GM18520 (cell line): Measurements from ENCODE around the gene CHD3.
"Not testable (repeated sequence)": the region's sequence is repeated elsewhere in the genome, so short reads cannot be mapped to it uniquely, and the experiment has no call there.

Experiments
- ATAC-seq: cut with Tn5 transposase; IDR thresholded peaks from one replicate; pipeline ENCODE4 v1.9.1; 2021; ENCODE audit not compliant: unreplicated experiment

CHD3 gene

DNA sequence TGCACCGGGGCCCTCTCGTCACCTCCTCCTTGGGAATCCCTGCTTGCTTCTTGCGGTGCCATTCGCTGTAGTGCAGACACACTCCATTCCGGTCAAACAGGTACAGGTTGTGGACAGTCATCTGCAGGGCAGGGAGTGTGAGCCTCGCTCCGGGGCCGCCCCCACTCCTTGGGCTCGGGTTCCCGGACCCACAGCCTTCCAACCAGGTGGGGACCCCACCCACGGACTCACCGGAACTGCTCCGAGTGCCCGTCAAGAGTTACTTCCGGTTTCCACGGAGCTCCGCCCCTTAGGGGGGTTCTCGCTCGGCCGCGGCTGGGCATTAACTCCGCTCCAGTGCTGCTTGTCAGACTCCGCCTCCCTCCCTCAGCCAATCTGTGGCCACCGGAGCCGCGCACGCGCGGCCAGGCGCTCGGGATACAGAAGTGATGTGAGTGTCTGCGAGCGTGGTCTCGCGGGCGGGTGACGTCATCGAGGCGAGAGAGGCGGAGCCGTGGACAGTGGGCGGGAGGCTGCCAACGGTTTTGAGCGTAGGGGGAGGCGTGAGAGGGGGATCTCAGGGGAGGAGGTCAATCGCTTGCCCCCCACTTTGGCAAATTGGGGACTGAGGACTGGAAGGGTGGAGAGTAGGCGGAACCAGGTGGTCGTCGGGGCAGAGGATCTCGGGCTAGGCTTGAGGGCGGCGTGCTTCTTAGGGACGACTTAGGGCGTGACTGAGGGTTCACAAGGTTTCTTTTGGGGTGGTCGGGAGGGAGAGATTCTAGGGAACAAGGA lies 43.3 kb downstream of the CHD3 start, which contains the start of the genes CNTROB and TRAPPC1:
CNTROB (plus strand) TSS at position 498 of the 774 bp plus-strand sequence. CDS start 874 bp downstream, outside the sequence.
TRAPPC1 (minus strand) TSS at position 238 of the 774 bp plus-strand sequence; CDS start at position 121, 117 bp downstream.
- peak; percentile 94 for ATAC-seq

DNA sequence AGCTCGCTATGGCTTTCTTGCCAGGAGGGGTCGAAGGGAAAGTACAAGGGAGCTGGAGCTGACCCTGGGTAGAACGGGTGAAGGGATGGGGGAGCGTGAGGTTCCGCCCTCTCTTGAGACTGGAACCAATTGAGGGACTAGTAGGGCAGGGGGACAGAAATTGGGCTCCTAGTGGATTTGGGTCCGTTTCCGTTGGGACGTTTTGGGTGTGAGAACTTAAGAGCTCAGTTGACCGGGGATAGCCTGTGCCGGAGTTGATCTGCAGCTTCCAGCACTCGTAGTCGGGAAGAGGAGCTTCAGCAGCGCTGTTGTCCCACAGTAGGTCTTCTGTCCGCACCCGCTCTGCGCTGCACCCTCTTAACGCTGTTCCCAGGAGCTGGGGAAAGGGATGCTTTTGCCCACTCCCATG lies 43.9 kb downstream of the CHD3 start:
- no peak for ATAC-seq

DNA sequence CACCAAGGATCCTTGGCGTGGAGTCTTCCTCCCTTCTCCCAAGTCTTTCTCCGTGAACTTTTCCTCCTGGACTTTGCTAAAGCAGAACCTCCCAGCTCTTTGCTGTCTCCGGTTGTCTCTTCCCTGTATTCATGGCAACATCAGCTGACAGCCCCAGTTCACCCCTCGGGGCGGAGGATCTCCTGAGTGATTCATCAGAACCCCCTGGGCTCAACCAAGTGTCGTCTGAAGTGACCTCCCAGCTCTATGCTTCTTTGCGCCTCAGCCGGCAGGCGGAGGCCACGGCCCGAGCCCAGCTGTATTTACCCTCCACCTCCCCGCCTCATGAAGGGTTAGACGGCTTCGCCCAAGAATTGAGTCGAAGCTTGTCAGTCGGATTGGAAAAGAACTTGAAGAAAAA lies 44.4 kb downstream of the CHD3 start:
- ATAC-seq = no peak

DNA sequence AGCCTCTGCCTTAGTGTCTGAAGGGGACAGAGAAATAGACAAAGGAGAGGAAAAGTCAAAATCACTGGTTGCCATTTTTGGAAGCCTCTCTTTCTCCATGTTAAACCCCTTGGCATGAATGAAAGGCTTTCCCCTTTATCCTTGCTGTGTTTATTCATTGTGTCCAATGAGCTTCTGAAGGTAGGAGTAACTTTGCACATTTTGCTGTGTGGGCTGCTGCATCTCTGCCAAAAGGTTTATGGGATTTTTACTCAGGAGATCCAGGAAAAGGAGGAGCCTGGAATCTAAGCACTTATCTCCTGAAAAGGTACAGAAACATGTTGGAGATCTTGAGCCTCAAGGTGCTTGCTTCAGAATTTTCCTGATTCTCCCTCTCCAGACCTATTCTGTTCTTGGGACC lies 47.3 kb downstream of the CHD3 start:
- ATAC-seq = no peak

DNA sequence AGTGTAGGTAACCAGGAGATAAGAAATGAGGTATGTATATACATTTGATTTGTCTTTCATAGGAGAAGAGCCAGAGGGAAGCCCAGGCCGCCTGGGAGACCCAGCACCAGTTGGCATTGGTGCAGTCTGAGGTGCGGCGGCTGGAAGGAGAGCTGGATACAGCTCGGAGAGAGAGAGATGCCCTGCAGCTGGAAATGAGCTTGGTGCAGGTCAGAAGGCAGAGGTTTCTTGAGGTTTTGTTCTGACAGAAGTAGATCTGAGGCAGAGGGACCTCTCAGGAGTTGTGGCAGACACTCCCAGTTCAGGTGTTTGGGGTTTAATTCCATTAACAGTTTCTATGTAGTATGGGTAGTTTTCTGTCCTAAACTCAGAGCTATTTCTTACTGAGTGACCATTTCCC lies 51.4 kb downstream of the CHD3 start:
- ATAC-seq = no peak

DNA sequence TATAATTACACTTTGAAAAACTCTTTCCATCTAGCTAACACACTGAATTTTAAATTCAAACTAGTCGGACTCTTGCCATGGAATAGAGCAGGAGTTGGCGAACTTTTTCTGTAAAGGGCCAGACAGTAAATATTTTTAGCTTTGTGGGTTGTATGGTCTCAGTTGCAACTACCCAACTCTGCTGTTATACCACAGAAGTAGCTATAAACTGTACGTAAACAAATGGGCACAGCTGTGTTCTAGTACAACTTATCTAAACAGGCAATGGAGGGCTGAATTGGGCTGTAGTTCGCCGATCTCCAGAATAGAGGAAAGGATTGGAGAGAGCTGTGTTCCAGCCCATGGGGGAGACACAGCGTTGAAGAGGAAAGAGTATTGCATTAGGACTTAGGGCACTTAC lies 52.2 kb downstream of the CHD3 start:
- ATAC-seq = no peak

DNA sequence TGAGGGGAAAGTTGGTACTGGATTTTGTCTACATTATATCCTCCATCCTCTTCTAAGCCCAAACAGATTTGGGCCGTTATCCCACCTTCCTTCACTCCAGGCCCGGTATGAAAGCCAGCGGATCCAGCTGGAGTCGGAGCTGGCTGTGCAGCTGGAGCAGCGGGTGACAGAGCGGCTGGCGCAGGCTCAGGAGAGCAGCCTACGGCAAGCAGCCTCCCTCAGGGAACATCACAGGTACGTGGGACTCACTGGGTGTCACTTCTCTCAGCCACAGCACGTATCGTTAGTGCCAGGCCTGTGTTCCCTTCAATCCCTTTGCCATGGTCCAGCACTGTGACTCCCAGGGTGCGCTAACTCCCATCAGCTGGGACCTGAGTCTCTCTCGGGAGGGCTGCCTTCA lies 54.7 kb downstream of the CHD3 start:
- ATAC-seq = no peak

DNA sequence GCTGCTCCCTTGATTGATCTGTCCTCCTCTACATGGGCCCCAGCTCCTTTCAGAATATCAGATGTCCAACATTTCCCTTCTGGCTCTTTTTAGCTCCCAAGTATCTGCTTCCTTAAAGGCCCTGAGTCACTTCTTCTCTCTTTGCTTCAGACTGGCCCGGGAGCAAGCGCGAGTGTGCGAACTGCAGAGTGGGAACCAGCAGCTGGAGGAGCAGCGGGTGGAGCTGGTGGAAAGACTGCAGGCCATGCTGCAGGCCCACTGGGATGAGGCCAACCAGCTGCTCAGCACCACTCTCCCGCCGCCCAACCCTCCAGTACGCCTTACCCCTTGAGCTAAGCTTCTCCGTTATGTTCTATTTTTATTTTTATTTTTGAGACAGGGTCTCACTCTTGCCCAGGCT lies 55.7 kb downstream of the CHD3 start:
- ATAC-seq = no peak

DNA sequence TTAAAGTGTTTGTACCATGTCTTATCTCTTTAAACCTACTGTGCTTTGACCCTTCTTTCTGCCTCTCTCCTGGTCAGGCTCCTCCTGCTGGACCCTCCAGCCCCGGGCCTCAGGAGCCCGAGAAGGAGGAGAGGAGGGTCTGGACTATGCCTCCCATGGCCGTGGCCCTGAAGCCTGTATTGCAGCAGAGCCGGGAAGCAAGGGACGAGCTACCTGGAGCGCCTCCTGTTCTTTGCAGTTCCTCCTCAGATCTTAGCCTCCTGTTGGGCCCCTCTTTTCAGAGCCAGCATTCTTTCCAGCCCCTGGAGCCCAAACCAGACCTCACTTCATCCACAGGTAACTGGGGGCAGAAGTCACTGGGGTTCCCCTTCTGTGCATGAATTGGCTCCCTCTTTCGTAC lies 57.1 kb downstream of the CHD3 start:
- ATAC-seq = no peak

DNA sequence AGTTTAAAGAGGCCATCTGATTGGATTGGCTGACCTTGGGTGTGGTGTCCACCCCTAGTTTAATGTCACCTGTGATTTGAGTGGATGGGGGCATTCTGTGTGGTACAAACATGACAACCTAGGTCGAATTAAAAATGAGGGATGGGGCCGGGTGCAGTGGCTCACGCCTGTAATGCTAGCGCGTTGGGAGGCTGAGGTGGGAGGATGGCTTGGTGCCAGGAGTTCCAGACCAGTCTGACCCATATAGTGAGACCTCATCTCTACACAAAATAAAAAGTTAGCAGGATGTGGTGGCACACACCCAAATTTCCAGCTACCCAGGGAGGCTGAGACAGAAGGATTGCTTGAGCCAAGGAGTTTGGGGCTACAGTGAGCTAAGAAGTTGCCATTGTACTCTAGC lies 57.9 kb downstream of the CHD3 start:
- no peak for ATAC-seq

DNA sequence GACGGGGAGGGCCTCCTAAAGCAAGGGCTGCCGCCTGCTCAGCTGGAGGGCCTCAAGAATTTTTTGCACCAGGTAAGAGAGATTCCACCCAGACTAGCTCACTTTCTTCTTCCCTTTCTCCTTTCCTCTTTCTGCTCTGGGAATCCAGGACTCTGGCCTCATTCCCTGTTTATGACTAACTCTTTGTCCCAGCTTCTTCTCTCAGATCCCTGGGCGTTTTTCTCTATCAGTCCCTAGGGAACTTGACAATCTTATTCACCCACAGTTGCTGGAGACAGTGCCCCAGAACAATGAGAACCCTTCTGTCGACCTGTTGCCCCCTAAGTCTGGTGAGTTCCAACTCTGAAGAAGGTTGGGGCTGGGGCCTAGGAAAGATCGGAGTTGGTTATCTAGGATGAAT lies 59.1 kb downstream of the CHD3 start:
- ATAC-seq = no peak

DNA sequence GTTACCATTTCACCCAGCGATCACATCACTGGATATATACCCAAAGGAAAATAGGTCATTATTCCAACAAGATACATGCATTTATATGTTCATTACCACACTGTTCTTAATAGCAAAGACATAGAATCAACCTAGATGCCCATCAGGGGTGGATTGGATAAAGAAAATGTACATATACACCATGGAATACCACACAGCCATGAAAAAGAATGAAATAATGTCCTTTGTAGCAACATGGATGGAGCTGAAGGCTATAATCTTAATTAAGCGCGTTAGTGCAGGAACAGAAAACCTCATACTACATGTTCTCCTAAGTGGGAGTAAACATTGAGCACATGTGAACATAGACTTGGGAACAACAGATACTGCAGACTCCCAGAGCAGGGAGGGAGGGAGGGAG lies 62.0 kb downstream of the CHD3 start:
- ATAC-seq = no peak

DNA sequence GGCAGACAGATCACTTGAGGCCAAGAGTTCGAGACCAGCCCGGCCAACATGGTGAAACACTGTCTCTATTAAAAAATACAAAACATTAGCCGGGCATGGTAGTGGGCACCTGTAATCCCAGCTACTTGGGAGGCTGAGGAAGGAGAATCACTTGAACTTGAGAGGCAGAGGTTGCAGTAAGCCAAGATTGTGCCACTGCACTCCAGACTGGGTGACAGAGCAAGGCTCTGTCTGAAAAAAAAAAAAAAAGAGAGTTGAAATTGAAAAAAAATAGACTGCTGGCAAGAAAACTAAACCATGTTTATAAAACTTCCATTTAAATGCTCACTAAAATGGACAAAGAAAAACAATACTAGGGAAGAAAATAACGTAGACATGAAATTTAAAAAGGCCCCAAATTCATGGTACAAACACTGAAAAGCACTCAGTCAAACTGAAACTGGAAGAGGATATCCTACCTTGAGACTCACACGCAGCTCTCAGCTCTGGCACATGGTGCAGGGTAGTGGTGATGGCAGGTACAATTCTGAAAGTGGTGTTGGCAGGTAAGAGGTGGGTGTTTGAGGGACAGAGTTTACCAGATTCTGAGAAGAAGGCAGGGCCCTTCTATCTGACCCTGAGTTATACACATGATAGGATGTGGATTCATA lies 62.7 kb downstream of the CHD3 start:
- ATAC-seq = no peak

DNA sequence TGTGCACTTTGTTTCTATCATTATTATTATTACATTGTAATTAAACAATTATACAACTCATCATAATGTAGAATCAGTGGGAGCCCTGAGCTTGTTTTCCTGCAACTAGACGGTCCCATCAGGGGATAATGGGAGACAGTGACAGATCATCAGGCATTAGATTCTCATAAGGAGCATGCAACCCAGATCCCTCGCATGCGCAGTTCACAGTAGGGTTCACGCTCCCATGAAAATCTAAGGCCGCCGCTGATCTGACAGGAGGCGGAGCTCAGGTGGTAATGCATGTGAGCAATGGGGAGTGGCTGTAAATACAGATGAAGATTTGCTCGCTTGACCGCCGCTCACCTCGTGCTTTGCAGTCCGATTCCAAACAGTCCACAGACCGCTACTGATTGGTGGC lies 64.7 kb downstream of the CHD3 start:
- not testable (repeated sequence) for ATAC-seq

DNA sequence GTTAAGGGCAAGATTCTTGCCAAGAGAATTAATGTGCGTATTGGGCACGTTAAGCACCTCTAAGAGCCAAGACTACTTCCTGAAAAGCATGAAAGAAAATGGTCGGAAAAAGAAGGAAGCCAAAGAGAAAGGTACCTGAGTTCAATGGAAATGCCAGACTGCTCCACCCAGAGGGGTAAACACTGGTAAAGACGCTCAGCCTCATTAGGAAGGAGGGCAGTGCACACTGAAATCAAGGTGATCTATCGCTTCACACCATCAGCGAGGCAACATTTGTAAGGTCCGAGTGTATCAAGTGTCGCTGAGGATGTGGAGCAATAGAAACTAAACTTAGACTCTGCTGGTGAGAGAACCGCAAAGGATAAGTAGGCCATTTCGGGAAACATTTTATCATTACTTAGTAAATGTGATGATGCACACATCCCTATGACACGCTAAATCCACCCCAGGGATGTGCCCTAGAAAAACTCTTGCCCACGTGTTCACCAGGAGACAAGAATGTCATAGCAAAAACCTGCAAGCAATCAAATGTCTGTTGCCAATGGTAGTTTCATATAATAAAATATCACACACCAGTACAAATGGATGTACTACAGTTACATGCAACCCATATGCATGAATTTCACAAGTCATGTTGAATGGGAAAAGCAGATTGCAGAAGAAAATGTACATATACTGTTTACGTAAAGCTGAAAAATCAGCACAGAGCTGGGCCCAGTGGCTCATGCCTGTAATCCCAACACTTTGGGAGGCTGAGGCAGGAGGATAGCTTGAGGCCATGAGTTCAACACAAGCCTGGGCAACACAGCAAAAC lies 67.0 kb downstream of the CHD3 start:
- no peak for ATAC-seq

DNA sequence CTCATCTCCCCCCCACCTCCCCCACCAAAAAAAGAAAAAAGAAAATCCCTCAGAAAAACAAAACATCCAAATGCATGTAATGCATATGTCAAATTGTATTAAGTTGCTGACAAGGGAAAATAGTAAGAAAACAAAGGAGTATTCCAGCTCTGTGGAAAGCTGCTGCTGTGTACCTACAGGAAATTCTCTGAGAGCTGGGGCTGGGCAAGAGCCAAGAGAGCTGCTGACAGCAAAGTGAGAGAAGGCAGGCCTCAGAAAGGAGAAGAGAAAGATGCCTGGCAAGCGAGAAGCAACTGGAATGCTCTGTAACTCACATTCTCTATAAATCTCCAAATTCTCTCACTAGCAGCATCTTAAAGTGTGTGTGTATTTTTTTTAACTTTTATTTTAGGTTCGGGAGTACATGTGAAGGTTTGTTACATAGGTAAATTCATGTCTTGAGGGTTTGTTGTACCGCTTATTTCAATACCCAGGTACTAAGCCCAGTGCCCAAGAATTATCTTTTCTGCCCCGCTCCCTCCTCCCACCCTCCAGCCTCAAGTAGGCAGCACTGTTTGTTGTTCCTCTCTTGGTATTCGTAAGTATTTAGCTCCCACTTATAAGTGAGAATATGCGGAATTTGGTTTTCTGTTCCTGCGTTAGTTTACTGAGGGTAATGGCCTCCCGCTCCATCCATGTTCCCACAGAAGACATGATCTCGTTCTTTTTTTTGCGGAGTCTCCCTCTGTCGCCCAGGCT lies 67.8 kb downstream of the CHD3 start:
- no peak for ATAC-seq

DNA sequence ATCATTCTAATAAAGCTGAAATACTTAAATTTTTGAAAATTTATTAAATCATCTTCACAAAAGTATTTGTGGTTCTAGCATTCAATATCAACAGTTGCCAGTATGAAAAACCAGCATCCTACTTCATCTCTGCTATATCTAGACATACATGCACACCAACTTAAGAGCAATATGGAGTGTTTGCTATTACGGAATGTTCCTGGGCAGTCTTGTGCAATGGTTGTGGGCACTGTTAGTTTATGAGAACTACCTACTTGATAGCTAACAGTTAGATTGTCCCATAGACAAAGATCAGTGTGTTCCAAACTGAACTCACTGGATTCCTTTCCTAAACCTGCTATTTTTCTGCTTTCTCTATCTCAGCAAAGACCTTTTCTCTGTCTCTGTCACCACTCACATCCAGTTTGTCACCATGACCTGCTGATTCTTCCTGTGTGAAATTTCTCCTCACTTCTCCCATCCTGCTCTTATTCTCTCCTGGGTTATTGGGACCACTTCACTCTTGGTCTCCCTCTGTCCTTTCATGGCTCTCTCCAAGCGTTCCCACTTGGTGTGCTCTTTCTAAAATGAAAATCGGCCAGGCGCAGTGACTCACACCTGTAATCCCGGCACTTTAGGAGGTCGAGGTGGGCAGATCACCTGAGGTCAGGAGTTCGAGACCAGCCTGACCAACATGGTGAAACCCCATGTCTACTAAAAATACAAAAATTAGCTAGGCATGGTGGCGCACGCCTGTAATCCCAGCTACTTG lies 71.1 kb downstream of the CHD3 start:
- ATAC-seq = no peak

DNA sequence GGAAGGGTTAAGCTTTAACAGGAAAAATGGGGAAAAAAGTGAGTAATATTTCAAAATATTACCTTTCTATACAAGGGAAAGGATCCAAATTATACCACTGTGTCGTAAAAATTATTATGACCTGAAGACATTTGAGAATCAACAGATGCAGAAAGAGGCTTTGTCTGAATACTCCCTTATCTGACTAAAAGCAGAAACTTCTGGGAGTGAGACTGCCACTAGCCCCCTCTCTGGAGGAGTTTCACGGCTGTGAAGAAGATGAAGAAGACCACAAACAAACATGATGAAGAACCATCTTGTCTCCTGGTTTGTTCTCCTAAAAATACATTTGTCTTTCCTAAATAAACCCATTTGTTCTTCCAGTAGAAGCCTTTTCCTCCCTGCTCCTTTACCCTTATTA lies 72.8 kb downstream of the CHD3 start:
- no peak for ATAC-seq
